Epithelial cell of prostate (primary cell): ENCODE results near the gene HYAL1.
"Not testable (repeated sequence)": the region's sequence is repeated elsewhere in the genome, so short reads cannot be mapped to it uniquely, and the experiment has no call there.

Experiments
- DNase-seq: peaks from one replicate; pipeline ENCODE4 v3.0.0-alpha.2; 2011; ENCODE audit warnings: low read depth, low spot score
- H3K27ac ChIP-seq: fragments of 450-650 bp; 2 replicates; pipeline ENCODE4 v1.5.1; 2017; ENCODE audit warnings: mild to moderate bottlenecking

The HYAL1 gene

DNA sequence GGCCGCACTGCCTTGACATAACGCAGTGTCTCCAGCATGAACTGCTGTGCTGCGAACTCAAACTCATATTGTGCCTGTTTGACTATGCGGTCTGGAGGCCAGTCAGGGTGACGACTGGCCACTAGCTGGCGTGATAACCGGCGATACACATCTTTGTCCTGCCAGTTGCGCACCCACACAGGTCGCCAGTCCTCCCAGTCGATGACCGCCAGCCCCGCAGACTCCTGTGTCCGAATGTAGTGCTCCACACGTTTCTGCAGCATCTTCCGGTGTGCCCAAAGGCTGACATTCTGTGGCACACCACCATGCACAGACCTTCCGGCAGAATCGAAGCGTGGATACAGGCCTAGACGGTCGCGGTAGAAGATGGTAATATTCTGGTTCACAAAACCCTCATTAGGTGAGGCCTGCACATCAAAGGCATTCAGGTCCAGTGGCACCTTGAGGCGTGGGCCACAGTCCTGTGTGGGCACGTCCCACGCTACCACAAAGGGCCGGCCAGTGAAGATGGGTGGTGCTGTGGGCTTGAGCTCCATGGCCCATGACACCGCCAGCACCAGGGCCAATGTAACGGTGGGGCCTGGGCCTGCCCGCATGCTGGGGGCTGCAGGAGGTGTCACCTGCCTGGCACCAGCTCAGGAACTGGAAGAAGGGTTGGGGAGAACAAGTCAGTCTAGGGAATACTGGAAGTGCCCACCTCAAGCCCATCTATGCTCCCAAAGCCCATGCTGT, 16.7 kb upstream of the HYAL1 start:
- H3K27ac ChIP-seq: peak overlapping the region; percentile 76
- no peak for DNase-seq

DNA sequence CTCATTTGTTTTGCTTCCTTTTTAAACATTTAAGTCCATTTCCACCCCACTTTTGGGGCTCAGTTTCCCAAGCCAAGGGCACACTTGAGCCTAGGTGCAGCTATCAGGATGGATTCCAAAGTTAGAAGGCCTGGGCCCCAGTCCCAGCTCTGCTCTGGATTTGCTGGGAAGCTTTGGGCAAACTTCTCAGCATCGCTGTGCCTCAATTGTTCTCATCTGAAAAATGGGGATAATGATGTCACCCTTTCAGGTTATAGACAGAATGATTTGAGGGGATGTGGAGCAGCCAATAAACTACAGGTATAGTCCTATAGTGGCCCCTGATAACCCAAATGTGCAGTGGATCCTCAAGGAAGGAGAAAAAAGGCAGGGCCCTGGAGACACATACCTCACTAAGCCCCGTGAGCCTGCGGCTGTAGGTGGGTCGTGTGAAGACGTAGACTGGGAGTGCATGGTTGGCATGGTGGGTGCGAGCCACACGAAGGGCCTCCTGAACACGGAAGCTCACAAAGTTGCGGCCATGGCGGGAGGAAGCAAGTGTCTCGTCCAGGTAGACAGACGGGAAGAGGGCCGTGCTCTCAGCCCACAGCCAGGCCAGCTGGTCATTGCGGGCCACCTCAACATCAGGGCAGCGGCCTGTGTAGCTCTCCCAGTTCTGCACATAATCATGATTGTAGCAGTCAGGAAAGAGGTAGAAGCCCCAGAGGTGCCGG, 16.0 kb upstream of the HYAL1 start:
- DNase-seq: no peak
- H3K27ac ChIP-seq: no peak overlapping the region

DNA sequence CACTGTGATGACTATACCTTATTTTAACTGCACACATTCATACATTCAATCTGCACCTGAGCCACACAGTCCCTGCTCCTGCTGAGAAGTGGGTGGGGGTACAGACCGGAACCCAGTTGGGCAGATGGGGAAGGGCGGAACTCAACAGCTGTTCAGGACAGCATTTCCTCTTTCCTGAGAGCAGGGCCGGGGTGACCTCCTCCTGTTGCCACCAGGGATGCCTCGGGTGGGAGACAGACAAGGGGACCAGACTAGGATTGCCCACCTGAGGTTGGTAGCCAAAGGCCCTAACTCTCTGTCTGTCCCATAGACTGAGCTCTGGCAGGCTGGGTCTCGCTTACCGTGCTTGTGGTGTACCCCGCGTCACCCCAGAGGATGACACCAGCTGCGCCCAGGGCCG, 15.2 kb upstream of the HYAL1 start:
- peak overlapping the region; percentile 97 for H3K27ac ChIP-seq
- DNase-seq: no peak

DNA sequence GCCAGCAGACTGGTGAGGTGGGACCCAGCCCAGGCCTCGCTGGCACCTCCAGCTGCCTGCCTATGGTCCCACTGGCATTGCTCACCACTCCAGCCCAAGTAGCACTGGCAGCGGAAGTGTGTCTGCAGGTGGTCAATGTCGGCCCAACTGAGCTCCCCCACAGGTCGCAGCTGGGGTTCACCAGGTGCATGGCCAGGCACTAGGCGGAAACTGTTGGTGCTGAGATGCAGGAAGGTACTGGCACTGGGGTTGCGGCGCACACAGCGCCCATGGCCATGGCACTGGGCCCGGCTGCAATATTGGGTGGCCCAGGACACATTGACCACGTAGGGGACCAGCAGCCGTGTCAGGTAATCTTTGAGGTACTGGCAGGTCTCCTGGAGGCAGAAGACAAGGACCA, 14.8 kb upstream of the HYAL1 start:
- DNase-seq: no peak
- H3K27ac ChIP-seq: peak overlapping the region; percentile 97

DNA sequence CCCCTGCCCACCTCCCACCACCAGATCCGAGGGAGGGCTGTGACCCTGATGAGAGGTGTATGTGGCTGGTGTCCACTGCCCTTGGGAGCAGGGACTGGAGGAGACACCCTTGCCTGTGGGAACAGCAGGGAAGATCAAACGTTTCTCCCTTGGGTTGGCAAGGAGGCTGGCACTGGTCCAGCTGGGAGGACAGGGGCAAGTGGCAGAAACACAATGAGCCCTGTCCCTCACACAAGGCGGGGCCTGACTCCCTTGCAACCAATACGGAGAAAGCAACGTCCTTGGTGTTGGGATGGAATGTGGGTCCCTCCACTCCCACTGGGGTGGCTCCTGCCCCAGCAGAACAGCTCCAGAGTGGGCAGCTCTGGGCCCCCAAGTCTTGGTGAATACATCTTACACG, 13.9 kb upstream of the HYAL1 start:
- no peak for DNase-seq
- H3K27ac ChIP-seq: peak overlapping the region; percentile 97

DNA sequence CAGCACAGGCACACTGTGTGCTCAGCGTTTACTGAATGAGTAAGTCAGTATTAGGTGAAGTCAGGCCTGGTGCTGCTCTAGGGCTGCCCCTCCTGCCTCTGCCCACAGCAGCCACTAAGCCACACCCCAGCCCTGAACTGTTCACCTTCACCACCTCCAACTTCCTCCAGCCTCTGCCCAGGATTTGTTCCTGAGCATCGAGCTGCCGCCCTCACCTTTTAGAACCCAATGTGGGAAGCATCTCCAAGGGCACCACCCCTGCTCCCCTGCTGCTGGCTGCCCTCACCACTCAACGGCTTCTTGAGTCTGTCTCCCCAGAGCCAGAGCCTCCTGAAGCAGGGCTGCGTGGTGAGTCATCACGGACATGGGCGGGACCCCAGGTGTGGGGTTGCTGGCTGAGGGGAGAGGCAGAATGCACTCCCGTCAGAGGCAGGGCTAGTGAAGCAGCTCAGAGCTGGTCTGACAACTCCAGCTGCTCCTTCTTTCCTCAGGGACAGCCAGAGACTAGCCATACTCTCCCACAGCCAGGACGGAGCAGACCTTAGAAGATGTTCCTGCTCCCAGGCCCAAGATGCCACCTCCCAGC, 13.4 kb upstream of the HYAL1 start:
- peak; percentile 92 for DNase-seq
- H3K27ac ChIP-seq: peak overlapping the region; percentile 97

DNA sequence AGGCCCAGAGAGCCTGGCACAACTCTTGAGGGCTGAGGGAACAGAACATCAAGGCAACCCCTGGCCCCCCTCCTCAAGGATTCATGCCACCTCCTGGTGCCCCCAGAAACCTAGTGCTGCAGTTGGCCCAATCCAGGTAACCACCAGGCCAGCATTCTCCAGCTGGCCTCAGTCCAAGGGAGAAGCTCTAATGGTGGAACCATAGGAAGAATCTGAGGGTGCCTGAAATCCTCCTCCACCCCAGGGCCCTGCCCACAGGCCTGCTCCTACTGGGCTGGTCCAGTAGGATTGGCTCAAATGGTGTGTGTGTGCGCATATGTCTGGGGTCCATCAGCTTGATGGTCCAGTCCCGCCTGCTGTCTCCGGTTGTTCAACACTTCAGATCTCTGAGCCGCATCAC, 11.4 kb upstream of the HYAL1 start:
- no peak overlapping the region for H3K27ac ChIP-seq

DNA sequence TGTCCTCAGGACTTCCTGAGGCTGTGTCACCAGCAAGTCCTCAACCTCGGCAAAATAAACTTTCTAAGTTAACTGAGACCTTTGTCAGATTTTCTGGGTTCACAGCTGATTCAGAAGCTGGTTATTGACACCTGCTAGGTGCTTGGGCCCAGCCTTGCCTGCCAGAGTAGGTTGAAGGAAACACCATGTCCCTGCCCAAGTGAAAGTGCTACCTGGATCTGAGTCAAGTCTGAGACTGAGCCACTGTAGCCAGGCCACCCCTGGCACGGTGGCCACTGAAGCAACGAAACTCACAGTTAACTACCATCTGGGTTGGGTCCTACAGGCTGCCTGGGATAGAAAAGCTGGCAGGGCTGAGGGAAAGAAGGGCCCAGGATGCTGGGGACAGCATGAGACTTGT, 11.0 kb upstream of the HYAL1 start:
- no peak for DNase-seq
- H3K27ac ChIP-seq: no peak overlapping the region

More for the DNA sequence above, 11.4 kb upstream of the HYAL1 start:
- no peak for DNase-seq

DNA sequence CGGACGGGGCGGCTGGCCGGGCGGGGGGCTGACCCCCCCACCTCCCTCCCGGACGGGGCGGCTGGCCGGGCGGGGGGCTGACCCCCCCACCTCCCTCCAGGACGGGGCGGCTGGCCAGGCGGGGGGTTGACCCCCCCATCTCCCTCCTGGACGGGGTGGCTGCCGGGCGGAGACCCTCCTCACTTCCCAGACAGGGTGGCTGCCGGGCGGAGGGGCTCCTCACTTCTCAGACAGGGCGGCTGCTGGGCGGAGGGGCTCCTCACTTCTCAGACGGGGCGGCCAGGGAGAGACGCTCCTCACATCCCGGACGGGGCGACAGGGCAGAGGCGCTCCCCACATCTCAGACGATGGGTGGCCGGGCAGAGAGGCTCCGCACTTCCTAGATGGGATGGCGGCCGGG, 8.7 kb upstream of the HYAL1 start:
- H3K27ac ChIP-seq, DNase-seq: not testable (repeated sequence)

DNA sequence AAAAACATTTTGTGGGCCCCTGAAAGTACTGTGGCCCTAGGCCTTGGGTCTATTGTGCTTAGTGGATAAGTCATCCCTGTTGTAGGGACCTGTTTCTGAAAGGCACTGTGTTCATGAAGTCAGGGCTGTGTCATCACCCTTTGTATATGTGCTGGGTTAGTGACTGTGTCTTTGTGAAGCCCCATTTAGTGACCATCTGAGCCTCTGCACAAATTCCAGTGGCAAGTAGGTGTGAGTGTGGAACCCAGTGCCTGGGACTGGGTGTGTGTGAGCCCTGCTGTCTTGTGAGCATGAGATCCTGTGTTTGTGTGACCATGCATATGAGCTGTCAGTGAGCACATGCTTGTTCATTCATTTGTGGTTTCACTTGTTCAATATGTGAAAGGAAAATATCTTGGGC, 1.2 kb upstream of the HYAL1 start:
- DNase-seq: peak; percentile 49

DNA sequence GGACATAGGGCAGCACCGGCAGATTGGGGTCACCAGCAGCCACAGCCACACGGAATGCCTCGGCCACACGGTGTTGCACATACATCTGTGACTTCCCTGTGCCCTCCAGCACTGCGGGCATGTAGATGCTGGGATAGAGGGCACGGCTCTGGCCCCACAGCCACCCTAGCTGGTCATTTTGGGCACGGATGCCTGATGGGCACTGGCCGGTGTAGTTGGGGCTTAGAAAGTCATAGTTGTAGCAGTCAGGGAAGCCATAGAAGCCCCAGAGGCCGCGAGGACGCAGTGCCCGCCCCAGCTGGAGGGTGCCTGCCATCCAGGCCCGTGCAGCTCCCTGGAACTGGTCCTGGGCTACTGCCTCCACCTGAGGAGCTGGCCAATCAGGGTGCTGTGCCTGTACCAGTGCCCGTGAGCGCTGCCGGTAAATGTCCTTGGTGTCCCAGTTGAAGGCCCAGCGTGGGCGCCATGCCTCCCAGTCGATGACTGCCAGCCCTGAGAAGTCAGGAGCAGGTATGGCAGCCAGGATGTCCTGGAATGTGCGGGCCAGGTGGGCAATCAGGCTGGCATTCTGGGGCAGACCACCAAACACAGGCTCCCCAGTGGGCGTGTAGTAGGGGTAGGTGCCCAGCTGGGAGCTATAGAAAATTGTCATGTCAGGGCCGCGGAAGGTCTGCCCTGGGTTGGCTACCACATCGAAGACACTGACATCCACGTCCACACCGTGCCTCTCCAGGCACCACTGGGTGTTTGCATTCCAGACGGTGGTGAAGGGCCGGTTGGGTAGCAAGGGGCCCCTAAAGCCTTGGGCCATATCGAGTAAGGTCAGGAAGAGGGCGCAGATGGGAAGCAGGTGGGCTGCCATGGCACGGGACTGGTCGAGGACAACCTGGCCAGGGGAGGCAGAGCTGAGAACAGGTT, 1.0 kb downstream of the HYAL1 start:
- H3K27ac ChIP-seq: peak overlapping the region; percentile 91
- DNase-seq: no peak

More for the DNA sequence above, 1.2 kb upstream of the HYAL1 start:
- peak overlapping the region; percentile 67 for H3K27ac ChIP-seq

DNA sequence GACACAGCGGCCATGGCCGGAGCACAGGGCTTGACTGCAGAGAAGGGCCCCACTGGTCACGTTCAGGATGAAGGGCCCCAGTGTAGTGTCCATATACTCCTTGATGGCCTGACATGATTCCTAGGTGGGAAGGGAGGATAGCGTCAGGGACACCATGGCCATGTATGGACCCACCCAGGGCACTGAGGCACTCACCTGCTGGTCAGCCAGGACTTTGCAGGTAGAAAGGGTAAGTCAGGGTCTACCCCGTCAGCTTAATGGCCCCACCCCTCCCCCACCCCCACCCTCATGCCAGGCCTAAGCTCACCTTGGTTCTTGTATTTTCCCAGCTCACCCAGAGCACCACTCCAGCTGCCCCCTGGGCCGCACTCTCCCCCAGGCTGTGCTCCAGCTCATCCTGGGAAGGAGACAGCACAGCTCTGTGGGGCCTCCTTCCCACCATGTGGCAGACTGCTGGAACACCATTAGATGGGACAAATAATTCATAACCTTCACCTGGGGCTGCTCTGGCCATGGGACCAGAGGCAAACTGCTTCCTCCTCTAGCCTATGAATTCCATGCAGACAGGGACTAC, 2.6 kb downstream of the HYAL1 start:
- DNase-seq: no peak
- H3K27ac ChIP-seq: peak overlapping the region; percentile 91

DNA sequence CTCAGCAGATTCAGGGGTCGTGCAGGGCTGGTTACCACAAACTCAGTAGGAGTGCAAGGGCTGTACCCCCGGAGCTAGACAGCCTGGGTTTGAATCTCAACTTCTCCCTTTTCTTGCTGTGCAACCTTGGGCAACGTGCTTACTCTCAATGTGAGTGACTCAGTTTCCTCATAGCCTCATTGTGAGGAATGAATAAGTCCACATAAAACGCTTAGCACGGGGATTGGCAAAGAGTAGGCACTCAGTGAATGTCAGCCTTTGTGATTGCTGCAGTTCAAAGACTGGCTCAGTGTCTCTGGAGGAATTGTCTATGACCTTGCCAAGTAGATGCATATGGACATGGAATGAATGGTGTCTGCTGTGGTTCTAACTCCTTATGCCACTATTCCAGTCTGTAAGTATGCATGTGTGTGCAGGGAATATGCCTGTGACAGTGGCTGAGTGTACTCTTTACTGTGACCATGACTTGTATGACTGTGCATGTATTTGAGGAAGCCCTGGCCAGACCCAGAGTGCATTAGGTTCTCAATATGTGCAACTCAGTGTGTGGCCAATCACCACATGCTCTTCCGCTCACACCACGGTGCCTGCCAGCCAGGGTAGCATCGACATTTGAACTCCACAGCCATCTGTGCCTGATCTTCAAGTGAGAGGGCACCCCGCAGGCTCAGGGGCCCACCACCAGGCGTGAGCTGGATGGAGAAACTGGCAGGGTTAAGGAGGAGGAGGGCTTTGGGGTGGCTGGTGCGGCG, 3.3 kb downstream of the HYAL1 start:
- H3K27ac ChIP-seq: peak overlapping the region; percentile 91
- peak; percentile 89 for DNase-seq

DNA sequence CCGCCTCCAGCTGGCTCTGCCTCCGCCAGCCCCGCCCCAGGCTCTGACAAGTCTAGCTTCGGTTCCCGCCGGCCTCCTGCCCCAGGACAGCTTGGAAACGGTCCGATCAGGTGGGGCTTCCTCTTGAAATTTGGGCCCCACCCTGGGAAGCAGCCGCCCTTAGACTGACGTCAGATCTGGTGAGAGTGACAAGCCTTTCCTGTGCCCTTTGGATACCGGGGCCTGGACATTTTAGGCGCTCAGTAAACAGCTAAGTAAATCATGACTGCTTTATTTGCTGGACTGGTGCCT, 3.8 kb downstream of the HYAL1 start:
- DNase-seq: no peak
- peak overlapping the region; percentile 91 for H3K27ac ChIP-seq

DNA sequence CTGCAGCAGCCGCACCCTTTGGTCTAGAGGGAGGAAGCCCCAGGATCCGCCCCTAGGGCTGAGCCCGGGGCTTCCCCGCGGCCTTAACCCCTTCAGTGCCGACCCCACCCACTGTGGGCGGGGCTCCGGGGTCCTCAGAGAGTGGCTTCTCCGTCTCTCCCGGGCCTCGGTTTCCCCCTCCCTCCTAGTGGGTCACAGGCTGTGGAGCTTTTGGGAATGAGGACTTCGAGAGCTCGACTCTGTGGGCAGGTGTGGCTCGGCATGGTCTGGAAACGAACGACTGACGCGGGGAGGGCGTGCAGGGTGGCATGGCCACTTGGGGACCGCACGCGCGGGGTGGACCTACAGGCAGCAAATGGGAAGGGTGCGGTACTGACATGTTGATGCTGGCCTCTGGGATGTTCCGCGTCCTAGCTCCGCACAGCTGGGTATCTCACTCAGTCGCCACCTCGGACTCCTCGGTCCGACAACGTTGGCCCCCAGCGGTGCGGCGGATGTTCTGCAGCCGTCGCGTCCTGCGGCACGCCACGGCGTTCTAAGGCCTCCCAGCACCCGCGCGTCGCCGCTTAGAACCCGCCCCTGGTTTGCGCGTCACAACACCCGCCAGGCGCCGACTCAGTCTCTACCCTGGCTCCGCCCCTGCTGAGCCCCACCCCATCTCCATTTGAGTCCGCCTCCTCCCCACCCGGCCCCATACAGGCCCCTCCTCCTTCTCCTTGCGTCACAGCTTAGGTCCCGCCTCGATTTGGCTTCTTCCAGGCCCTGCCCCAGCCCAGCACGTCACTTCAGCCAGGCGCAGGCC, 4.3 kb downstream of the HYAL1 start, which contains the start of the genes HYAL3 and NAA80:
HYAL3 (minus strand) TSS at position 570 of the 802 bp plus-strand sequence. CDS start 3,803 bp downstream, outside the sequence.
NAA80 (minus strand) TSS at position 570 of the 802 bp plus-strand sequence. CDS start 1,942 bp downstream, outside the sequence.
- peak within 1 kb of the TSS; percentile 91 for H3K27ac ChIP-seq
- DNase-seq: peak; percentile 98

DNA sequence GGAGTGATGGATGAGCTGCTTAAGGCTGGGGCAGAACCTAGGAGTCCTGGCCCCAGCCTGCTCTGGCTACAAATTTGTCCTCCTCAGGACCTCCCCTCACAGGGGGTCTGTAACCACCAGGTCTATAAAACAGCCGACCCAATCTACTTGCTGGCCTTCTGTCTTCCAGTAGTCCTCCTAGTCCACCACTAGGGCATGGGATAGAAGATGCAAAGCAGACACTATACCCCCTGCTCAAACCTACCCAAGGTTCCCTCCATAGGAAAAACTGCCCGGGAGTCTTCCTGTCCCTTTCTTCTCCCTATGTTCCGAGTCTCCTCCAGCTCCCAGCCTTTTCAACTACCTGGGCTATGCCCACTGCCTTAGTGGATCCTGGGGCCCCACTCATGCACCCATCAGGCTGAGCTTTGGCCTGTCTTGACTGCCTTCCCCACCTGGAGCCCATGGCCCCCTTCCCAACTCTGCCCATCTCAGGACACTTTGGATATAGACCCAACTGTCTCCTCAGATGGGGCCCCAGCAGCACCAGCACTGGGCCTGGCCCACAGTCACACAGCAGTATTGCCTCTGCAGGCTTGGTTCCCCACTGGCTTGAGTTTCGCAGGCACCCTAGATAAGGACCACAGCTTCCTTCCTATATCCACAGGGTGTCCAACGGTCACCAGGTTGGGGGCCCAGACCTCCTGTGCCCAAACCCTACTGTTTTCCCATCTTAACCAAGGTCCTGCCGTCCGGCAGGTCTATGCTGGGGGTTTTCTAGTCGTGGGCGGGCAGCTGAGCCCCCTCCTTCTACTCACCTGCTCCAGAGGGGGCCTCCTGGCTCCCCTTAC, 5.3 kb downstream of the HYAL1 start:
- H3K27ac ChIP-seq: peak overlapping the region; percentile 91

DNA sequence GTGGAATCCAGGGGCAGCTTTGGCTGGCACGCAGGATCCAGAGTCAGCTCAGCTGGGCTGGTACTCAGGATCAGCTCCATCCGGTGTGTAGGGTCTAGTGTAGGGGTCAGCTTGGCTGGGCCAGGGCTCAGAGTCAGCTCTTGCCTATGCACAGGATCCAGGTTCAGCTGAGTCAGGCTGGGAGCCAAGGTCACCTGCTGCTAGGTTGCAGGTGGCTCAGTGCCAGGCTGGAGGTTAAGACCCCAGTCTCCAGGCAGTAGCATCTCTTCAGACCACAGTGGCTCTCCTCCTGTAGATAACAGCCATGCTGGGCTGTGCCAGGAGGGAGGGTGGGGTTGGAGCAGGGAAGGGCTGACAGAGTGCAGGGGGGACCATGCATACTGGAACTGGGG, 6.0 kb downstream of the HYAL1 start:
- DNase-seq: no peak
- H3K27ac ChIP-seq: no peak overlapping the region

More for the DNA sequence above, 5.3 kb downstream of the HYAL1 start:
- no peak for DNase-seq
